Activated naive CD4-positive, alpha-beta T cell treated with anti-CD3 and anti-CD28 coated beads, Interleukin-2, amount 10 ng/mL, durations not matched to agents 7 days and 5 days (primary cell): ENCODE results near the gene CCDC78.
"Not testable (repeated sequence)": the region's sequence is repeated elsewhere in the genome, so short reads cannot be mapped to it uniquely, and the experiment has no call there.

Source experiments
- CTCF ChIA-PET: fragments of 350-600 bp; sonication (Branson Sonifier 250); formaldehyde crosslinking; loops from one replicate; lab custom pipeline; 2021; ENCODE audit warnings: antibody characterized with exemption; lab: Charles Lee
- DNase-seq: peaks from one replicate; pipeline ENCODE4 v3.0.0-alpha.2; 2020
- H3K27ac Mint-ChIP-seq: one replicate; pipeline ENCODE4 v1.8.0; 2021; ENCODE audit warnings: mild to moderate bottlenecking, moderate library complexity, mixed read lengths
- H3K27me3 Mint-ChIP-seq: one replicate; pipeline ENCODE4 v1.8.0; 2021; ENCODE audit warnings: mild to moderate bottlenecking, mixed read lengths
- H3K36me3 Mint-ChIP-seq: one replicate; pipeline ENCODE4 v1.8.0; 2021; ENCODE audit warnings: mixed read lengths
- H3K4me1 Mint-ChIP-seq: one replicate; pipeline ENCODE4 v1.8.0; 2021; ENCODE audit warnings: mixed read lengths
- H3K4me3 Mint-ChIP-seq: one replicate; pipeline ENCODE4 v1.8.0; 2021; ENCODE audit warnings: mild to moderate bottlenecking, moderate library complexity, mixed read lengths
- H3K9me3 Mint-ChIP-seq: one replicate; pipeline ENCODE4 v1.8.0; 2021; ENCODE audit warnings: mixed read lengths

CCDC78 gene

GRCh38 chr16:764848-765487 is 38.7 kb upstream of the CCDC78 start:
- H3K27me3 Mint-ChIP-seq = peaks cover 3% of the 10 kb centered on the region
- DNase-seq = no peak
- H3K4me1 Mint-ChIP-seq = no peaks in the 10 kb centered on the region
- H3K9me3 Mint-ChIP-seq = no peaks in the 10 kb centered on the region
- no peaks in the 10 kb centered on the region for H3K36me3 Mint-ChIP-seq
- CTCF ChIA-PET = no interaction called here
- no peak overlapping the region for H3K4me3 Mint-ChIP-seq
- no peak overlapping the region for H3K27ac Mint-ChIP-seq

- Mint-ChIP-seq H3K27me3 (peaks cover 3% of the 10 kb centered on the region), H3K27ac (no peak overlapping the region), H3K36me3 (no peaks in the 10 kb centered on the region), H3K9me3 (no peaks in the 10 kb centered on the region), H3K4me1 (no peaks in the 10 kb centered on the region), H3K4me3 (no peak overlapping the region)
- no peak for DNase-seq
- CTCF ChIA-PET = no interaction called here
Measured at GRCh38 chr16:764184-764750, 38.0 kb upstream of the CCDC78 start.

- CTCF ChIA-PET = no interaction called here
Measured at GRCh38 chr16:763369-764183, 37.3 kb upstream of the CCDC78 start.

GRCh38 chr16:762595-763268 is 36.5 kb upstream of the CCDC78 start:
- Mint-ChIP-seq H3K4me3 (no peak overlapping the region), H3K27me3 (no peaks in the 10 kb centered on the region), H3K27ac (no peak overlapping the region), H3K4me1 (peaks cover under 1% of the 10 kb centered on the region), H3K36me3 (no peaks in the 10 kb centered on the region), H3K9me3 (no peaks in the 10 kb centered on the region)
- no peak for DNase-seq
- CTCF ChIA-PET = no interaction called here

More at GRCh38 chr16:763369-764183, 37.3 kb upstream of the CCDC78 start:
- Mint-ChIP-seq H3K27me3 (peaks cover 3% of the 10 kb centered on the region), H3K4me1 (no peaks in the 10 kb centered on the region), H3K27ac (no peak overlapping the region), H3K36me3 (no peaks in the 10 kb centered on the region), H3K9me3 (no peaks in the 10 kb centered on the region), H3K4me3 (no peak overlapping the region)
- no peak for DNase-seq

GRCh38 chr16:761625-762513 is 35.6 kb upstream of the CCDC78 start:
- no peaks in the 10 kb centered on the region for H3K9me3 Mint-ChIP-seq

GRCh38 chr16:760545-761343 is 34.5 kb upstream of the CCDC78 start, which contains the start of gene MSLN:
Gene MSLN, plus strand, starts transcription at chr16:760734. Its CDS starts 1,947 bp downstream, at chr16:762681.
- Mint-ChIP-seq H3K27me3 (peaks cover 4% of the 10 kb centered on the region), H3K27ac (no peak within 1 kb of the TSS), H3K4me3 (no peak within 1 kb of the TSS), H3K4me1 (peaks cover 3% of the 10 kb centered on the region), H3K36me3 (no peaks in the 10 kb centered on the region), H3K9me3 (no peaks in the 10 kb centered on the region)
- DNase-seq = no peak
- CTCF ChIA-PET = no interaction called here

More at GRCh38 chr16:761625-762513, 35.6 kb upstream of the CCDC78 start:
- Mint-ChIP-seq H3K36me3 (no peaks in the 10 kb centered on the region), H3K27me3 (peaks cover 4% of the 10 kb centered on the region), H3K4me3 (no peak overlapping the region), H3K27ac (no peak overlapping the region), H3K4me1 (peaks cover 3% of the 10 kb centered on the region)
- CTCF ChIA-PET = no interaction called here
- no peak for DNase-seq

GRCh38 chr16:760065-760464 is 33.8 kb upstream of the CCDC78 start:
- Mint-ChIP-seq H3K36me3 (no peaks in the 10 kb centered on the region), H3K27ac (no peak overlapping the region), H3K4me3 (no peak overlapping the region), H3K4me1 (peaks cover 3% of the 10 kb centered on the region), H3K27me3 (peaks cover 4% of the 10 kb centered on the region), H3K9me3 (no peaks in the 10 kb centered on the region)
- DNase-seq = no peak
- CTCF ChIA-PET = no interaction called here

GRCh38 chr16:759110-759910 is 33.1 kb upstream of the CCDC78 start:
- no peak overlapping the region for H3K4me3 Mint-ChIP-seq

GRCh38 chr16:756428-756827 is 30.2 kb upstream of the CCDC78 start:
- Mint-ChIP-seq H3K27me3 (peaks cover 4% of the 10 kb centered on the region), H3K4me1 (peaks cover 6% of the 10 kb centered on the region), H3K27ac (no peak overlapping the region), H3K36me3 (no peaks in the 10 kb centered on the region), H3K9me3 (no peaks in the 10 kb centered on the region), H3K4me3 (no peak overlapping the region)
- no peak for DNase-seq
- CTCF ChIA-PET = interaction anchor here (0.7 to 1.0 kb wide), 2 partner anchors 28 to 32 kb away, joined by 3 read pairs; no protein-coding TSS in a partner anchor

More at GRCh38 chr16:759110-759910, 33.1 kb upstream of the CCDC78 start:
- H3K4me1 Mint-ChIP-seq = peaks cover 6% of the 10 kb centered on the region
- no peak for DNase-seq
- H3K27me3 Mint-ChIP-seq = peaks cover 4% of the 10 kb centered on the region
- H3K27ac Mint-ChIP-seq = no peak overlapping the region
- CTCF ChIA-PET = interaction anchor here (1.0 kb wide), 1 partner anchor 27 kb away, joined by 3 read pairs; no protein-coding TSS in a partner anchor
- no peaks in the 10 kb centered on the region for H3K9me3 Mint-ChIP-seq
- no peaks in the 10 kb centered on the region for H3K36me3 Mint-ChIP-seq

- H3K36me3 Mint-ChIP-seq = no peaks in the 10 kb centered on the region
- peaks cover 8% of the 10 kb centered on the region for H3K27me3 Mint-ChIP-seq
- DNase-seq = no peak
- peaks cover 6% of the 10 kb centered on the region for H3K4me1 Mint-ChIP-seq
- no peaks in the 10 kb centered on the region for H3K9me3 Mint-ChIP-seq
- no peak overlapping the region for H3K27ac Mint-ChIP-seq
- H3K4me3 Mint-ChIP-seq = no peak overlapping the region
- CTCF ChIA-PET = interaction anchor here (1.7 to 2.0 kb wide), 2 partner anchors 14 to 42 kb away, joined by 4 to 5 read pairs; partner anchors contain the start of gene CIAO3
Measured at GRCh38 chr16:754656-755055, 28.4 kb upstream of the CCDC78 start.

- not testable (repeated sequence) for H3K36me3 Mint-ChIP-seq, H3K4me1 Mint-ChIP-seq, DNase-seq, H3K9me3 Mint-ChIP-seq, H3K4me3 Mint-ChIP-seq, H3K27me3 Mint-ChIP-seq, H3K27ac Mint-ChIP-seq
- CTCF ChIA-PET = interaction anchor here (1.7 to 2.0 kb wide), 2 partner anchors 14 to 42 kb away, joined by 4 to 5 read pairs; partner anchors contain the start of gene CIAO3
Measured at GRCh38 chr16:754121-754607, 27.9 kb upstream of the CCDC78 start.

- peaks cover 3% of the 10 kb centered on the region for H3K4me1 Mint-ChIP-seq
- DNase-seq = no peak
- no peaks in the 10 kb centered on the region for H3K9me3 Mint-ChIP-seq
- CTCF ChIA-PET = interaction anchor here (1.7 kb wide), 1 partner anchor 11 kb away, joined by 3 read pairs; the partner anchor contains the start of gene CIAO3
- H3K36me3 Mint-ChIP-seq = no peaks in the 10 kb centered on the region
- H3K27ac Mint-ChIP-seq = no peak overlapping the region
- peaks cover 4% of the 10 kb centered on the region for H3K27me3 Mint-ChIP-seq
- H3K4me3 Mint-ChIP-seq = no peak overlapping the region
Measured at GRCh38 chr16:752007-752312, 25.7 kb upstream of the CCDC78 start.
